Fibroblast of villous mesenchyme (primary cell): ENCODE results near the gene MAD1L1. TPM values are rescaled to one million over a fixed set of nuclear protein-coding genes. Genes with fewer than 3 reads are reported as not detected.

Experiments used
- DNase-seq: peaks from one replicate; pipeline ENCODE4 v3.0.0-alpha.2; 2010; ENCODE audit warnings: low read depth
- H3K4me3 ChIP-seq: 2 replicates; pipeline ENCODE4 v1.5.1; 2011; ENCODE audit warnings: low read depth, mild to moderate bottlenecking, low read length
- total RNA-seq: library from RNA; depleted of rRNA; stranded (reverse); fragments of >200 nt; gene quantifications from 2 replicates; pipeline ENCODE4 v1.2.3, GENCODE V29; 2012
- TF ChIP-seq, protein P1 (sequence below): IDR thresholded peaks from 2 replicates; pipeline ENCODE4 v1.5.1; 2012; ENCODE audit warnings: low read depth, mild to moderate bottlenecking, low read length; ENCODE audit not compliant: insufficient read depth

The MAD1L1 gene
- total RNA-seq, 1 donor = 43.6 TPM

DNA sequence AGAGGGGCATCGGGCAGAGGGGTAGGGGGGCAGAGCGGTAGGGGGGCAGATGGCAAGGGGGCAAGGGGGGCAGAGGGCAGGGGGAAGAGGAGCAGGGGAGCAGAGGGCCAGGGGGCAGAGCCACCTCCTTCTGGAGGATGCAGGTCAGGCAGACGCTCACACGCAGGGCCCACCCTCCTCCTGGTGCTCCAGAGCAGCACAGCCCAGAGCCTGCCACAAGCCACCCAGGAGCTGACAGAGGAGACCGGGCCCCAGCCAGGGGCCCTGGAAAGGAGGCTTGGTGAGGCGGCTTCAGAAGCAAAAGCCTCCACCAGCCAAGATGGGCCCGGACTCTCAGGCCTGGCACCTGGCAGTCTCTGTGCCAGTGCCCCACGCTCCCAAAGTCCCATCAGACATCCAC is 13.1 kb downstream of the MAD1L1 start:
- no peak overlapping the region for H3K4me3 ChIP-seq
- no peak for DNase-seq
- TF ChIP-seq, protein P1, sequence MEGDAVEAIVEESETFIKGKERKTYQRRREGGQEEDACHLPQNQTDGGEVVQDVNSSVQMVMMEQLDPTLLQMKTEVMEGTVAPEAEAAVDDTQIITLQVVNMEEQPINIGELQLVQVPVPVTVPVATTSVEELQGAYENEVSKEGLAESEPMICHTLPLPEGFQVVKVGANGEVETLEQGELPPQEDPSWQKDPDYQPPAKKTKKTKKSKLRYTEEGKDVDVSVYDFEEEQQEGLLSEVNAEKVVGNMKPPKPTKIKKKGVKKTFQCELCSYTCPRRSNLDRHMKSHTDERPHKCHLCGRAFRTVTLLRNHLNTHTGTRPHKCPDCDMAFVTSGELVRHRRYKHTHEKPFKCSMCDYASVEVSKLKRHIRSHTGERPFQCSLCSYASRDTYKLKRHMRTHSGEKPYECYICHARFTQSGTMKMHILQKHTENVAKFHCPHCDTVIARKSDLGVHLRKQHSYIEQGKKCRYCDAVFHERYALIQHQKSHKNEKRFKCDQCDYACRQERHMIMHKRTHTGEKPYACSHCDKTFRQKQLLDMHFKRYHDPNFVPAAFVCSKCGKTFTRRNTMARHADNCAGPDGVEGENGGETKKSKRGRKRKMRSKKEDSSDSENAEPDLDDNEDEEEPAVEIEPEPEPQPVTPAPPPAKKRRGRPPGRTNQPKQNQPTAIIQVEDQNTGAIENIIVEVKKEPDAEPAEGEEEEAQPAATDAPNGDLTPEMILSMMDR = no peak

DNA sequence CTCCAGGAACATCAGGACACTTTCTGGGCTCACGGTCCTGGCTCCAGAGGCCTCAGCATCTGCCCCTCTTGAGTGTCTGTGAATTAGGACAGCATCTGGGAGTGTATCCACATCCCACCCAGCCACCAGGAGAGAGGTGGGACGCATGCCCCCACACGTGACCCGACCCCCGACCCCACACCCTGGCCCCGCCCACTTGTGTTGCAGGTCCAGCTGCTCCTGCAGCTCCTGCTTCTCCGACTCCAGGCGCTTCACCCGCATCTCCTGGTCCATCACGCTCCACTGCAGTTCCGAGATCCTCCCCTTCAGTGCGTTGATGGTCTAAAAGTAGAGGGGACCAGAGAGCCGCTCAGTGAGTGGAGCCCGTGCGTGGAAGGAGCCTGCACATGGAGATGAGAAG is 13.6 kb downstream of the MAD1L1 start:
- no peak for DNase-seq
- TF ChIP-seq, protein P1 = no peak
- H3K4me3 ChIP-seq = no peak overlapping the region

DNA sequence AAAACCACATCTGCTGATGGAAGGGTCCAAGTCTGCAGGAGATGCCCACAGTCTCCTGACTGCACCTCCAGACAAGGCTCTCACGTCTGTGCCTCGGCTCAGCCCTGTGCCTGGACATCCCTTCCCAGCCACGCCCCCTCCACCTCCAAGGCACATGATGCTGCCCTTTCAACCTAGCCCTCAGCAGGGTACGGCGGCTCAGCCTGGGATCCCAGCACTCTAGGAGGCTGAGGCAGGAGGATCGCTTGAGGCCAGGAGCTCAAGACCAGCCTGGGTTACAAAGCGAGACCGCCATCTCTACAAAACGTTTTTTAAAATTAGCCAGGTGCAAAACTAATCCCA is 14.3 kb downstream of the MAD1L1 start:
- no peak overlapping the region for H3K4me3 ChIP-seq
- DNase-seq = no peak
- TF ChIP-seq, protein P1 = no peak

DNA sequence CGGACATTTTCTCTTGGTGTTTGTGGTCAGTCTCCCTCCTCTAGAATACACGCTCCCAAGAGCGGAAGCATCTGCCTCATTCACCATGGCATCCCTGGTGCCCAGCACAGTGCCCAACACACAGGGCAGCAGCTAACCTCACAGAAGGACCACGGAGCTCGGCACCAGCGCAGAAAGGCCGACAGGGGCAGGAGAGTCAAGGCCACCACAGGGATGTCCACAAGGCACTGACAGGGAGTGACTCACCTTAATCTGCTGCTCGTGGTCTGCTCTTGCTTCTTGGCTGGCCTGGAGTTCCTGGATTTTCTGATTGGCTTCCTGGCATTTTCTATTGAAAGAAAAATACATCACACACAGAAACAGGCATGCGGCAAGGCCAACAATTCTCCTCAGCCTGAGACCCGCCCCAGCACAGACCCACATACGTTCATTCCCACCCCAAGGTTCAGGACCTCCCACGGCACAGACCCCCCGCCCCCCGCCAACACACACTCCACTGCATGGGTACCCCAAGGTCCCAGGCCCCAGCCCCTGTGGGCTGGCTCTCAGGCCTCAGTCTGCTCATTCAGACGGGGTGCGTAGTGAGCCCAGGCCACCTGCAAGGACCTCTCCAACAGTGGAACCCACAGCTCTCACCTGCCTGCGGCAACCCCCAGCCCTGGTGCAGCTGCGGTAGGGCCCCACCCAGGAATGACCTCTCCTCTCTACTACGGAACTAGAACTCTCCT is 14.9 kb downstream of the MAD1L1 start:
- H3K4me3 ChIP-seq = no peak overlapping the region
- TF ChIP-seq, protein P1 = no peak
- DNase-seq = no peak

DNA sequence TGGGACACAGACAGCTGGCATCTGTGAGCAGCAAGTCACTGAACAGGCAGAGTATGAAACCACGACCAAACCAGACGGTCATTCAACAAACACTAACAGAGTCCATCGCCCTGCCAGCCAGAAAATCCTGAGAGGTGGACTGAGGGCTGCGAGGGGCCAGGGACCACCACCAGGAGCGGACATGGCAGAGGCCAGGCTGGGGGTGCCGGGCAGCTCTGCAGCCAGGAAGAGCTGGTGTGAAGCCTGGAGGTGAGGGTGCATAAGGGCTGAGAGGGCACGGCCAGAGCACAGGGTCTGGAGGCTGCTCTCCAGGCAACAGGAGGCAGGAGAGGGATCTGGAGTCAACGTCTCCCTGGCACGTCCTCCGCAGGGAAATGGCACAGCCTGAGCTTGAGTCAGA is 15.5 kb downstream of the MAD1L1 start:
- DNase-seq = no peak
- TF ChIP-seq, protein P1 = no peak
- H3K4me3 ChIP-seq = no peak overlapping the region

DNA sequence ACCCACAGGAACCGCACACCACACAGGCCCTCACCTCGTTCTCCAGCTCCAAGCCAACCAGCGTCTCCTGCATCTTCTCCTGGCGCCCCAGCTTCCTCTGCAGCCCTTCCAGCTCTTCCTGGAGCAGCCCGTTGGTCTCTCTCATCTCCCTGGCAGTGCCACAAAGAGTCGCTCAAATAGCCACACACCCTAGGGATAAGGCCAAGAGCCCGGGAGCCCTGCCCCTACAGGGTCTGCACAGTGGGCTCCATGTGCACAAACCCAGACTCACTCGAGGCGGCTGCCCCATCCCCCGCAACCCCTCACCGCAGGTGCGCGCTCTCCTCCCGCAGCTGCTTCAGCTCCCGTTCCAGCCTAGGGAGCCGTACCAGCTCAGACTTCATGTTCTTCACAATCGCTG is 16.9 kb downstream of the MAD1L1 start:
- DNase-seq = no peak
- H3K4me3 ChIP-seq = no peak overlapping the region
- TF ChIP-seq, protein P1 = no peak

DNA sequence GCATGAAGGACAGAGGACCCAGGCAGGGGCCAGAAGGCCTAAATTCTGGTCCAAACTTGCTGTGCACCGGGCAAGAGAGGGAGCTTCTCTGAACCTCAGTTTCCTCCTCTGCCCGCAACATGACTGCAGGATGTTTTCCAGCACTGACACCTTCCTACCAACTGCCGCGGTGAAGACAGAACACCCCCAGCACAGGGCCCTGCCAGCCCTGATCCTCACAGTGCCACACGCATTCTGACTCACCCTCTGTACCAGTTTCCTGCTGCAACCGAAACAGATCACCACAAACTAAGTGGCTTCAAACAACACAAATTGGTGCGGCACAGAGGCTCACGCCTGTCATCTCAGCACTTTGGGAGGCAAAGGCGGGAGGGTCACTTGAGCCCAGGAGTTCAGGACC is 18.1 kb downstream of the MAD1L1 start:
- TF ChIP-seq, protein P1 = no peak
- H3K4me3 ChIP-seq = no peak overlapping the region
- DNase-seq = no peak
